ENCODE data around the gene KCTD8.

DNA sequence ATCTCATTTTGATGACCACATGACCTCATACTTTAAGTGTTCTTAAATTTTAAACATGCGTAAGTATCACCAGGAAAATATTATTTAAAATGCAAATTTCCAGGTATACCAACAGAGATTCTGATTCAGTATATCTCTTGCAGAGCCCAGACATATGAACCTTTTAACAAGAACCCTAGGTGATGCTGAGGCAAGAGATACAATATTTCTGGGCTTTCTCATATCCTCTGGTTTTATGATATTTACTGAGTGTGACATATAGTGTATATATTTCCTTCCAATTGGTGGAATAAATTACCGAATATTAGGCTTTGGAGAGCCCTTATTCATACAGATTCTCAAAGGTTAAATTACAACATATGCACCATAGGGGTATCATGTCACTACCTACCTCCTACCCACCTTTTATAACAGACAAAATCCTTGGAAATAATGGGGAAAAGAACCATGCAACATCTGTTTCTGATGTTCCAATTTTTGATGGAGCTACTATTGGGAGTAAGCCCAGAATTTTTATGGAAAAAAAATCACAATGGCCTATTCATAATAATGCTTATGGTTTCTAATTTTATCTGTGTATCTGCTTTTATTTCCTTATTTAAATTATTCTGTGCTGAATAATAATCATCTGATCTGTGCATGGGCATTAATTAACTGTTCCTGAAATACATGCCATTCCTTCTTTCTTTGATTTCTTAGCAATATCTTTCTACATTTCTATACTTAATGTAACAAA is 27.1 kb downstream of the KCTD8 start:
- TF ChIP-seq, protein P1, sequence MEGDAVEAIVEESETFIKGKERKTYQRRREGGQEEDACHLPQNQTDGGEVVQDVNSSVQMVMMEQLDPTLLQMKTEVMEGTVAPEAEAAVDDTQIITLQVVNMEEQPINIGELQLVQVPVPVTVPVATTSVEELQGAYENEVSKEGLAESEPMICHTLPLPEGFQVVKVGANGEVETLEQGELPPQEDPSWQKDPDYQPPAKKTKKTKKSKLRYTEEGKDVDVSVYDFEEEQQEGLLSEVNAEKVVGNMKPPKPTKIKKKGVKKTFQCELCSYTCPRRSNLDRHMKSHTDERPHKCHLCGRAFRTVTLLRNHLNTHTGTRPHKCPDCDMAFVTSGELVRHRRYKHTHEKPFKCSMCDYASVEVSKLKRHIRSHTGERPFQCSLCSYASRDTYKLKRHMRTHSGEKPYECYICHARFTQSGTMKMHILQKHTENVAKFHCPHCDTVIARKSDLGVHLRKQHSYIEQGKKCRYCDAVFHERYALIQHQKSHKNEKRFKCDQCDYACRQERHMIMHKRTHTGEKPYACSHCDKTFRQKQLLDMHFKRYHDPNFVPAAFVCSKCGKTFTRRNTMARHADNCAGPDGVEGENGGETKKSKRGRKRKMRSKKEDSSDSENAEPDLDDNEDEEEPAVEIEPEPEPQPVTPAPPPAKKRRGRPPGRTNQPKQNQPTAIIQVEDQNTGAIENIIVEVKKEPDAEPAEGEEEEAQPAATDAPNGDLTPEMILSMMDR (IDR thresholded peaks at IDR 0.05), result no peak
- TF ChIP-seq POLR2AphosphoS5 (IDR thresholded peaks at IDR 0.05; ENCODE audit: low read depth, low read length), result no peak
